SK-MEL-5 (cell line): ENCODE data around the gene CCL15. TPM values are rescaled to one million over a fixed set of nuclear protein-coding genes. Genes with fewer than 3 reads are reported as not detected.
A peak's percentile ranks its signal among the peaks of the same experiment; 100 is the strongest.
"Not testable (repeated sequence)": the region's sequence is repeated elsewhere in the genome, so short reads cannot be mapped to it uniquely, and the experiment has no call there.

Experiments
- DNase-seq: peaks from one replicate; pipeline ENCODE4 v3.0.0-alpha.2; 2016; ENCODE audit warnings: low read depth, low spot score
- in situ Hi-C: cut with HindIII; loops from 2 replicates; pipeline ENCODE4 v1.10.0; 2016; ENCODE audit warnings: low sequenced_read_pairs, high pct_unique_total_duplicates, low pct_unique_long_range_greater_than_20kb
- polyA plus RNA-seq, 2 experiments: library from polyadenylated mRNA; depleted of rRNA; stranded (reverse); fragments of >200 nt; gene quantifications; 2 replicates each; pipeline ENCODE4 v1.2.3, GENCODE V29; 2015
- total RNA-seq: library from RNA; depleted of rRNA; stranded (reverse); fragments of >200 nt; shearing (Covaris generic); gene quantifications from 2 replicates; pipeline ENCODE4 v1.2.3, GENCODE V29; 2014; rRNA removed

Gene CCL15, protein sequence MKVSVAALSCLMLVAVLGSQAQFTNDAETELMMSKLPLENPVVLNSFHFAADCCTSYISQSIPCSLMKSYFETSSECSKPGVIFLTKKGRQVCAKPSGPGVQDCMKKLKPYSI
- total RNA-seq, result not detected in 2 replicates
- polyA plus RNA-seq (2015; cell fraction: cytosol; rRNA removed), result not detected in 2 replicates
- not detected in 2 replicates for polyA plus RNA-seq (2015; cell fraction: nucleus; rRNA removed)

DNA sequence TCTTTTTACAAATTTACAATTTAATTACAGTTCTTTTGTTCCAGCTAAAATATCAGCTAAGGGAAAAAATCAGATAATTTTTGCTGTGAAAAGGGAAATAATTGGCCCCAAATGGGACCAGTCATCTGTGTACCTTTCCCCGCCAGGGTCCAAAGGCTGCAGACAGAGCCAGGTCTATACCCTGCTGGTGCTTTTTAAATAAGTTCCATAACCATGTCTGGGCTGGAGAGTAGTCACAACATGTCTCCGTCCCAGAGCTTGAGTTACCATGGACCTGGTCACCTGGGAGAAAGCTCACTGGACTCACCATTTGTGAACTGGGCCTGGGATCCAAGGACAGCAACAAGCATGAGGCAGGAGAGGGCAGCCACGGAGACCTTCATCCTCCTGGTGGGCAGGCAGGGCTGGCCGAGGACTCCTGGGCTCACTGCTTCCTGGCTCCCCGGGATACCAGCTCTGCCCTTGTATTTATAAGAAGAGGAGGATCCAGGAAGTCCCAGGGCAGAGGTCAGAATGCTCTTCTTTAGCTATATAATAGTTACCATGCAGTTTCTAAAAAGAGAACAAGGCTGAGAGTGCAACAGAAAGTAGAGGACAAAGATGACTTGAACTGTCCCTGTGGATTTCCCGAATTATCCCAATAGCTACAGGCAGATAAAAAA, at the start of gene CCL15:
CCL15 (minus strand) TSS at position 444 of the 662 bp plus-strand sequence; CDS start at position 383, 61 bp downstream.
- in situ Hi-C loops, result no loop called here
- no peak for DNase-seq

DNA sequence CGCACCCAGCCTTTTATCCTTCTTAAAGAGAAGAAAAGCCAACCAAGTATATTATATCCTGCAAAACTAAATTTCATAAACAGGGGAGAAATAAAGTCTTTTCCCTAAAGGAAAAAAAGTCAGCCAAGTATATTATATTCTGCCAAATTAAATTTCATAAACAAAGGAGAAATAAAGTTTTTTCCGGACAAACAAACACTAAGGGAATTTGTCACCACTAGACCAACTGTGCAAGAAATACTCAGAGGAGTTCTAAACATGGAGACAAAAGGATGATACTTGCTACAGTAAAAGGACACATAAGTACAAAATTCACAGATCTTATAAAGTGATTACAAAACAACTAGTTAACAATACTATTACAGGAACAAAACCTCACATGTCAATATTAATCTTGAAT, 48.3 kb upstream of the CCL15 start:
- in situ Hi-C loops, result no loop called here
- DNase-seq, result no peak

DNA sequence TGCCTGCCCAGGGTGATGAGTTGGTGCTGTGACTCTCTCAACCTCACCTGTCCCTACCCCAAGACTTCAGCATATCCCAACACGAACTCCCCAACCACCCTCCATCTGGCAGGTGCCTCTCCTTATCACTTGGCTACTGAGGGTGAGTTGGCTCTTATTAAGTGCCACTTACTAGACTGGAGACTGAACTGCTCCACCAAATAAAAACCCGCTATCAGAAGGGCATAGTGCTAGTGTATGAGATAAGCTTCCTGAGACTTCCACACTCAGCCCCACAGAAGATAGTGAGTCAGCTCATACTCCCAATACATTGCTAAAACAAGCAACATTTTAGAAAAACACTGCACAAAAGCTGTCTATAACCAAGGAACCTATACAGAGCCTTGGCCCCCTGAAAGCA, 46.7 kb upstream of the CCL15 start:
- in situ Hi-C loops, result no loop called here
- DNase-seq, result no peak

DNA sequence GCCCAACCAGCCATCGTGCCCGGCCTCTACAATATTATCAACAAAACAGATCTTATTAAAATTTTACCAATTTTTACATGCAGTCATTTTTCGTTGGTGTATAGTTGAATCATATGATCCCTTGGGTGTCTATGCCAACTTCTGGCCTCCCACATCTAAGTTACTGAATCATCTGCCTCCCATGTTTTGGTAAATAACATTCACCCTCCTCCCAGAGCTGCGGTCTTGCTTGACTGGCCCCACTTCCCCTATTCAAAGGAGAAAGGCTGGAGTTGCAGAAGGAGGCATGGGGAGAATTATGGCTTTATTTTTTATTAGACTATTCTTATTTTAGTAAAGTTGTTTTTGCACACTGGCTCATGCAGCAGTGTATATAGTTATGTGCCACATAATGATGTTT, 34.9 kb upstream of the CCL15 start:
- no peak for DNase-seq
- in situ Hi-C loops, result no loop called here

DNA sequence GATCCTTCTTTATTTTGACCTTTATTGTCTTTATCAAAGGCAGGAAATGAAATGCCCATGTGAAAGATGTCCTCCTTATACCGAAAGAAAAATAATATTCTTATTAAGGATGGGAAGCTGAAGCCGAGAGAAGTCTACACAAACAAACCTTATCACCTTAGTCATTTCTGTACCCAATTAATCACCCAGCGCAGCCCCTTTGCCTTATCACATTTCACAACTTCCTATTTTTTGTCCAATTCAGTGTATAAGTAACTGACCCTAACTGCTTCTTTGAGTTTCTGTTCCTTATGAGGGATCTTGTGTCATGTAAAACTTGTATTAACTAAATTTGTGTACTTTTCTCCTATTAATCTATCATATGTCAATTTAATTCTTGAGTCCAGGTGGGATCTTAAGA, 32.8 kb upstream of the CCL15 start:
- no peak for DNase-seq
- in situ Hi-C loops, result no loop called here

DNA sequence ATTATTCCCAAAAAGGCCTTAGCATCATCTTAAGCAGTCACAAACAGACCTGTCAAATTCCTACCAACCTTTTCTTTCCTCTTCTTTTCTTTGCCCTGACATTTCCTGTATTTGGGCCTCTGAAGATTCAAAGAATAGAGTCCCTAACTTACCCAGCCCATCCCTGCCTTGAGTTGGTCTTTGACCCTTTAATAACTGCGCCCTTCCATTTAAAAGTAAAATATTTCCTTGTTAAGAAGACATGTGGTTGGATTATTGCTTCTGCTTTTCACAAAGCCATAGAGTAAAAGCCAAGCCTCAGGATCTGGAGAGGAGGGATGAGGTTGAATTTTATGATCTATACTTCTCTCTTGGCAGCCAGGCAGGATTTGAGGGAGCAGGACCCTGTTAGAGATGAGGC, 29.6 kb upstream of the CCL15 start:
- in situ Hi-C loops, result no loop called here
- no peak for DNase-seq

DNA sequence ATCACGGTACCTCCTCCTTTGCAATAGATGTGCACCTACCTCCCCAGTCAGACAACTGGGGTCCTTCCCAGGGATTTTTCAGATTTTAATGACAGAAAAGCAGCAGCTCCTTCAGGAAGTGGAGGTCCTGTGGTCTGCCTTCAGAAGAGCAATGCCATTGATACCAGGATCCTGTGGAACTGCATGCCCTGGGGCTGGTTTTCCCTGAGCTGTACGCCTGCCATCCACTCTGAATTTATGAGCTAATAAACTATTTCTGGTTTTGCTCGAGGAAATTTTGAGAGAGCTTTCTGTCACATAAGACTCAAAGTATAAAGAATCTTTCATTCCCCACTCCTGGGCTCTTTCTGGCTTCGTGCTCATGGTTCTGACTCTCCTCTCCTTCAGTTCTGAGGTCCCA, 26.4 kb upstream of the CCL15 start:
- in situ Hi-C loops, result no loop called here
- peak; percentile 78 for DNase-seq

DNA sequence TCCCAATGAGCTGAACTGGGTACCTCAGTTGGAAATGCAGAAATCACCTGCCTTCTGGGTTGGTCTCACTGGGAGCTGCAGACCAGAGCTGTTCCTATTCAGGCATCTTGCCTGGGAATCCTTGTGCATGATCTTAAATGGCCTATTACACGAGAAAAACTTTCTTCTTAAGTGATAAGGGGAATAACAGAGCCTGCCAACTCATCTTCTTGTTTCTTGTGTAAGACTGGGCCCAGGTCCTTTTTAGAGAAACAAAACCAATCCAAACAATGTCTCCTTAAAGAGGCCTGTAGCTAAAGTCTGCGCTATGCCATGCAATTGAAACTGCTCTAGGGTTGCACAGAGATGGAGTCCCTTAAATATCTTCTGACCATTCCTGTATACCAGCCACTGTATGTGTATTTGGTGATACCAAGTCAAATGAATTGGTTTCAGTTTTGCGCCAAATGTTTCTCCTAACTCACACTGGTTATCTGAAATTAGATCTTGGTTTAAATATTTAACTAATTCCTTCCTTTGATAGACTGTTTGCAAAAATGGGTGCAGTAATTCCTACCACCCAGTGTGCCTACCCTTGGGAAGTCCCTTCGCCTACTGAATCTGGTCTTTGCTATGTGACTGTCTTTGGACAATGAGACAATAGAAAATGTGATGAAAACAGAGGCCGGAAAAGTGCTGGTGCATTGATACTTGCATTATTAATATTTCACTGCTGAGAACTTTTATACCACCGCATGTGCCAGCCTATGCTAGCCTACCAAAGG, 22.9 kb upstream of the CCL15 start:
- no peak for DNase-seq
- in situ Hi-C loops, result no loop called here

DNA sequence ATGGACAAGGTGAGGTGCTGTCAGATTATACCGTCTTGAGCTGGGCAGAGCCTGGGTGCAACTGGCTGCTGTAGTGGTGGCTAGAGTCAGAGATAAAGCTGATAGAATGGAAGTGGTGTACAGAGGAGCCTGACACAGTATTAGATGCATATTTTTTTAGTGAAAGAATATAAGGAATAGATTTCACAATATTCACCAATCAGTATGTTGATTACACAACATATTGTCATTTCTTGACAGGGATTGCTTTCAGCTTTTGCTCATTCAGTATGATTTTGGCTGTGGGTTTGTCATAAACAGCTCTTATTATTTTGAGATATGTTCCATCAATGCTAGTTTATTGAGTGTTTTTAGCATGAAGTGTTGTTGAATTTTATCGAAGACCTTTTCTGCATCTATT, 18.1 kb upstream of the CCL15 start:
- DNase-seq, result no peak
- in situ Hi-C loops, result no loop called here

DNA sequence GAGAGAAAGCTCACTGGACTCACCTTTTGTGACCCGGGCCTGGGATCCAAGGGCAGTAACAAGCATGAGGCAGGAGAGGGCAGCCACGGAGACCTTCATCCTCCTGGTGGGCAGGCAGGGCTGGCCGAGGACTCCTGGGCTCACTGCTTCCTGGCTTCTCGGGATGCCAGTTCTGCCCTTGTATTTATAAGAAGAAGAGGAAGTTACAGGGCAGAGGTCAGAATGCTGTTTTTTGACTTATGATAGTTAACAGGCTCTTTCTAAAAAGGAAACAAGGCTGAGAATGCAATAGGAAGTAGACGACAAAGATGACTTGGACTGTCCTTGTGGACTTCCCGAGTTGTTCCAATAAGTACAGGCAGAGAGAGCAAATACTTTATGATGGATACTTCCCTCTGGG, 16.4 kb upstream of the CCL15 start, which contains the start of gene CCL23:
CCL23 (minus strand) TSS at position 174 of the 400 bp plus-strand sequence; CDS start at position 99, 75 bp downstream.
- no peak for DNase-seq
- in situ Hi-C loops, result no loop called here

DNA sequence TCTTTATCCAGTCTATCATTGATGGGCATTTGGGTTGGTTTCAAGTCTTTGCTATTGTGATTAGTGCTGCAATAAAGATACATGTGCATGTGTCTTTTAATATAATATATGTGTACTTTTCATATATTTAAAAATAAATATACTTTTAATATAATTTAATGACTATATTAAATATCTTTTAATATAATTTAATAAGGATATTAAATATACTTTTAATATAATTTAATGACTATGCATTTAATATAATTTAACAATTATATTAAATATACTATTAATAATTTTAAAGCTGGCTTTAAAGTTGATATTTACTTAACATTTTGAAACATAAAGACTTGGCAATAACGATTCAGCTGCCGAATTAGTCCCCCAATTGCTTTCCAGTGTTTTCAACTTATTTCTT, 15.2 kb upstream of the CCL15 start:
- no peak for DNase-seq
- in situ Hi-C loops, result no loop called here

DNA sequence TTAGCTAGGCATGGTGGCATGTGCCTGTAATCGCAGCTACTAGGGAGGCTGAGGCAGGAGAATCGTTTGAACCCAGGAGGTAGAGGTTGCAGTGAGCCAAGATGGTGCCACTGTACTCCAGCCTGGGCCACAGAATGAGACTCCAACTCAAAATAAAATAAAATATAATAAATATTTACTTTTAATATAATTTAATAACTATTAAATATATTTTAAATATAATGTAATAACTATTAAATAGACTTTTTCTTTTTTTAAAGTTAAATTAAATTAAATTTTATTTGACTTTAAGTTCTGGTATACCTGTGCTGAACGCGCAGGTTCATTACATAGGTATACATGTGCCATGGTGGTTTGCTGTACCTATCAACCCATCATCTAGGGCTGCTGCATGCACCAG, 14.5 kb upstream of the CCL15 start:
- DNase-seq, in situ Hi-C loops: not testable (repeated sequence)

DNA sequence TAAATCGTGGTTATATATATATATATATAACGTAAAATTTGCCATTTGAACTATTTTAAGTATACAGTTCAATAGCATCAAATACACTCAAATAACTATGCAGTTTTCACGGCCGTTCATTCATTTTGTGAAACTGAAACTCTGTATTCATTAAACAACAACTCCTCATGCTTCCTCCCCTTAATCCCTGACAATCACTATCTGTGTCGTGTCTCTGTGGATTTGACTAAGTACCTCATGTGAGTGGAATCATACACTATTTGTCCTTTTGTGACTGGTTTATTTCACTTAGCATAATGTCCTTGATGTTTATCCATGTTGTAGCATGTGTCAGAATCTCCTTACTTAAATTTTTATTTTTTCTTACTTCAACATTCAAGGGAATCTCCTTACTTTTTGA, 13.6 kb upstream of the CCL15 start:
- in situ Hi-C loops, result no loop called here

DNA sequence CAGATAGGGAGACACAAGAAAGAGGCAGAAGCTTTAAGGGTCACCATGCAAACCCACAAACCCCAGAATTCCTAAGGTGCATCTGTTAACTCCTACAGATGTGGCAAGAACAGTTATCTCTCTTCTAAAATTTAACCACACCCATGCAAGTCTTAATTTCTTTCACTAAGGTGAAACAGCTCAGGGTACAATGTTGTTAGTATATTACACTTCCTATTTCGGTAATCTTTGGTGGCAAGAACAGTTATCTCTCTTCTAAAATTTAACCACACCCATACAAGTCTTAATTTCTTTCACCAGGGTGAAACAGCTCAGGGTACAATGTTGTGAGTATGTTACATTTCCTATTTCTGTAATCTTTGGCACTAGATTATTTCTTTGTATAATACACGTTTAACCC, 9.8 kb upstream of the CCL15 start:
- DNase-seq, result no peak
- in situ Hi-C loops, result no loop called here

More for the DNA sequence above, 13.6 kb upstream of the CCL15 start:
- DNase-seq, result peak; percentile 82

DNA sequence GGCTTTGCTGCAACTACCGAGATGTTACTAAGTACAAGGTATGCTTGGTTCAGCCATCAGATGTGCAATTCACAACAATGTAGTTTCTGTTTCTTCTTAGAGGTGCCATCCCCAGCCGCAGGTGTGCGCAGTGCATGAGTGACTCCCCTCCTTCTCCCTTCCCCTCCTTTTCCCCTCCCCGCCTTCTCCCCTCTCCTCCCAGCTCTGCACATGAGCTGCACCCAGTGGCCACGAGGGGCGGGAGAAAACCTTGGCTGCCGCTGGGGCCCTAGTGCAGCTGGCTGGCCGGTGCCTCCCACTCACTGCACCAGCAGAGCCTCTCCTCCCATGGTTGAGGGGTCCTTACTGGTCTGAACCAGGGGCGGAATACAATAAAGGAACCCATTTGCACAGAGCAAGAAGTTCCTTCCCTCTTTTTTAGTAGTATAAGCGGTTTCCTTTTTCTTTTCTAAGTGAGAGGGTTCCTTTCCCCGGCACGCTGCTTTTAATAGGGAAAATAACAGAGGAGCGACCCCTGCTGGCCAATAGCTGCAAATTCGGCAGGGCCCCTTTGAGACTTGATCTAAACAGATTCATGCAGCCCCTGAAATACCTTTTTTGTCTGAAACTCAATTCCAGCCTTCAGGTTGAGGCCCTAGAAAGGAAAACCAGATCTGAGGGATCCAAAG, 7.8 kb upstream of the CCL15 start:
- peak; percentile 55 for DNase-seq
- in situ Hi-C loops, result no loop called here

DNA sequence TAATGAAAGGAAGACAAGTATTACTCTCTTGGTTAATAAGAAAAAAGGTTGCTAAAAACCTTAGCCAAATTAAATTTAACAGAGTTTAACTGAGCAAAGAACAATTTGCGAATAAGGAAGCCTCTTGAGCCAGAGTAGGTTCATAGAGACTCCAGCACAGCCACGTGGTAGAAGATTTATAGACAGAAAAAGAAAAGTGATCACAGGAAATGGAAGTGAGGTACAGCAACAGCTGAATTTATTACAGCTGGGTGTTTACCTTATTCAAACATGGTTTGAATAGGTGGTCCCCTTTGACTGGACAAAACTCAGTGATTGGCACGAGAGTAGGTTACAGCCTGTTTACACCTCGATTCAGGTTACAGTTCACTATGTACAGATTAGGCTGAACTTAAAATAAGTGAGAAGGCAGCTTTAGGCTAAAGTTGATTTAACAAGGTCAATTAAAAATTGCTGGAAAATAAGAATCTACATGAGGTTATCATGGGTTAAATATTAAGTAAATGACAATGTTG, 3.3 kb upstream of the CCL15 start:
- in situ Hi-C loops, result no loop called here
- DNase-seq, result no peak

DNA sequence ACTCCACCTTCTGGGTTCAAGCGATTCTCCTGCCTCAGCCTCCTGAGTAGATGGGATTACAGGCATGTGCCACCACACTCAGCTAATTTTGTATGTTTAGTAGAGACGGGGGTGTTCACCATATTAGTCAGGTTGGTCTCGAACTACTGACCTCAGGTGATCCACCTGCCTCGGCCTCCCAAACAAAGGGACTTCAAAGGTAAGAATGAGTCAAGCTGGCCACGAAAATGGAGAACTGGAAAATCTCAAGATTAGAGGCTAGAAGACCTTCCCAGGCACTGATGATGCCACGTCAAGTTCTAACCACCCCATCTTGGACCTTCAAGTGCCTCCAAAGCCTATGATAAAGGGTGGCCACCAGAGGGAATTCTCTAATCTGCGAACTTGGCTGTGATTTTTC, 1.3 kb upstream of the CCL15 start:
- in situ Hi-C loops, result no loop called here
- DNase-seq, result no peak
